ENCODE measurements around the gene MINDY2.

The MINDY2 gene

GRCh38 chr15:58770857-58771620 is at the start of gene MINDY2:
Gene MINDY2 (plus strand): TSS chr15:58771302. CDS start chr15:58771396, 94 bp downstream.
- peak; percentile 93 to 99 for DNase-seq

- no peak for DNase-seq
These were observed 46.6 kb upstream of the MINDY2 start for GRCh38 chr15:58724466-58724865.

GRCh38 chr15:58726867-58727266 is 44.2 kb upstream of the MINDY2 start:
- no peak for DNase-seq

- no peak for DNase-seq
These were observed 39.2 kb upstream of the MINDY2 start for GRCh38 chr15:58731756-58732535.

- no peak for DNase-seq
These were observed 38.3 kb upstream of the MINDY2 start for GRCh38 chr15:58732625-58733363.

- no peak for DNase-seq
These were observed 36.2 kb upstream of the MINDY2 start for GRCh38 chr15:58734859-58735258.

- no peak for DNase-seq
These were observed 35.0 kb upstream of the MINDY2 start for GRCh38 chr15:58736018-58736643.

GRCh38 chr15:58737298-58737697 is 33.8 kb upstream of the MINDY2 start:
- no peak for DNase-seq

GRCh38 chr15:58738046-58738707 is 32.9 kb upstream of the MINDY2 start:
- no peak for DNase-seq

- DNase-seq, result no peak
These were observed 30.7 kb upstream of the MINDY2 start for GRCh38 chr15:58740436-58740835.

GRCh38 chr15:58741032-58741431 is 30.1 kb upstream of the MINDY2 start:
- no peak for DNase-seq

- DNase-seq, result no peak
These were observed 28.9 kb upstream of the MINDY2 start for GRCh38 chr15:58742022-58742813.

- no peak for DNase-seq
These were observed 28.1 kb upstream of the MINDY2 start for GRCh38 chr15:58742819-58743502.

GRCh38 chr15:58746174-58746573 is 24.9 kb upstream of the MINDY2 start:
- DNase-seq, result no peak

GRCh38 chr15:58748040-58748851 is 22.9 kb upstream of the MINDY2 start:
- no peak for DNase-seq

GRCh38 chr15:58748852-58749531 is 22.1 kb upstream of the MINDY2 start:
- DNase-seq, result peak in 1 of 2 experiments; percentile 50

- DNase-seq, result peak; percentile 97 to 99
These were observed 21.4 kb upstream of the MINDY2 start, which contains the start of gene ADAM10 for GRCh38 chr15:58749532-58750337. Gene ADAM10 (minus strand): TSS chr15:58749707. CDS start chr15:58749534, 173 bp downstream.

- DNase-seq, result no peak
These were observed 18.4 kb upstream of the MINDY2 start for GRCh38 chr15:58752716-58753115.
